ENCODE data around the gene SH3PXD2A. TPM values are rescaled to one million over a fixed set of nuclear protein-coding genes. Genes with fewer than 3 reads are reported as not detected.

Gene SH3PXD2A
- total and polyA plus RNA-seq, 2 experiments from 2014 or later = 1.8 to 5.0 TPM

GRCh38 chr10:103835096-103836050, 20.0 kb downstream of the SH3PXD2A start:
- H3K27me3 ChIP-seq (ENCODE audit: insufficient read depth) = no peaks in the 10 kb centered on the region
- H3K9me3 Mint-ChIP-seq = peaks cover 16% of the 10 kb centered on the region; the same call in 2 of the 3 replicates
- H3K4me1 ChIP-seq (ENCODE audit: insufficient read depth) = peaks cover 39% of the 10 kb centered on the region
- H3K36me3 ChIP-seq (ENCODE audit: insufficient read depth) = no peaks in the 10 kb centered on the region
- ATAC-seq = no peak
- peaks cover 3% of the 10 kb centered on the region; the same call in 2 of the 3 replicates for H3K36me3 Mint-ChIP-seq (ENCODE audit: low read depth)
- TF ChIP-seq ZNF114 (CRISPR knock-in tag; IDR thresholded peaks at IDR 0.05) = no peak
- no peak for TF ChIP-seq CTCF (conservative IDR thresholded peaks at IDR 0.05; ENCODE audit: low read depth in 2 of 2)
- no peak overlapping the region for H2AFZ ChIP-seq
- H3K9me2 ChIP-seq (ENCODE audit: insufficient read depth) = no peaks in the 10 kb centered on the region
- H3K27ac Mint-ChIP-seq = peak overlapping the region; percentile 11; the same call in 1 of the 2 replicates
- 0 out of 2 replicates have a peak, but pooled peaks cover 5% of the 10 kb centered on the region for H3F3A ChIP-seq (replicated peaks; ENCODE audit: low read depth)
- no peak overlapping the region; the same call in 1 of the 2 replicates for H3K27ac ChIP-seq (ENCODE audit: low read depth)
- H4K20me1 ChIP-seq (replicated peaks; ENCODE audit: insufficient read depth) = no peaks in the 10 kb centered on the region
- no peak for DNase-seq (ENCODE audit: low spot score)
- no peaks in the 10 kb centered on the region for H3K79me2 ChIP-seq (replicated peaks; ENCODE audit: insufficient read depth)
- no peak overlapping the region for H3K4me3 Mint-ChIP-seq
- peaks cover 47% of the 10 kb centered on the region for H3K4me1 Mint-ChIP-seq
- no peak overlapping the region for H3K4me3 ChIP-seq
- no peak overlapping the region for H3K4me2 ChIP-seq
- H3K27me3 Mint-ChIP-seq (ENCODE audit: insufficient read depth, low read depth, poor library complexity) = no peaks in the 10 kb centered on the region

- H4K20me1 ChIP-seq (replicated peaks; ENCODE audit: insufficient read depth) = no peaks in the 10 kb centered on the region
- no peaks in the 10 kb centered on the region for H3K27me3 ChIP-seq (ENCODE audit: insufficient read depth)
- 0 out of 2 replicates have a peak, but pooled peaks cover under 1% of the 10 kb centered on the region for H3F3A ChIP-seq (replicated peaks; ENCODE audit: low read depth)
- H3K27ac ChIP-seq (ENCODE audit: low read depth) = no peak overlapping the region
- no peak overlapping the region for H3K27ac Mint-ChIP-seq
- H3K4me3 Mint-ChIP-seq = peak overlapping the region; percentile 30; the same call in 1 of the 3 replicates
- peaks cover 3% of the 10 kb centered on the region; the same call in 2 of the 3 replicates for H3K36me3 Mint-ChIP-seq (ENCODE audit: low read depth)
- H2AFZ ChIP-seq = no peak overlapping the region
- peak overlapping the region; percentile 77 for H3K4me2 ChIP-seq
- ATAC-seq (peak; percentile 47), DNase-seq (ENCODE audit: low spot score) (no peak)
- peaks cover 47% of the 10 kb centered on the region for H3K4me1 Mint-ChIP-seq
- H3K36me3 ChIP-seq (ENCODE audit: insufficient read depth) = no peaks in the 10 kb centered on the region
- H3K27me3 Mint-ChIP-seq (ENCODE audit: insufficient read depth, low read depth, poor library complexity) = no peaks in the 10 kb centered on the region
- H3K79me2 ChIP-seq (replicated peaks; ENCODE audit: insufficient read depth) = no peaks in the 10 kb centered on the region
- peaks cover 35% of the 10 kb centered on the region for H3K4me1 ChIP-seq (ENCODE audit: insufficient read depth)
- peak overlapping the region; percentile 44; the same call in 1 of the 2 replicates for H3K4me3 ChIP-seq
- H3K9me3 Mint-ChIP-seq = peaks cover 16% of the 10 kb centered on the region; the same call in 2 of the 3 replicates
- no peaks in the 10 kb centered on the region for H3K9me2 ChIP-seq (ENCODE audit: insufficient read depth)
- TF ChIP-seq ZNF114 (CRISPR knock-in tag; IDR thresholded peaks at IDR 0.05) = no peak
- no peak for TF ChIP-seq STAT1 (IDR thresholded peaks at IDR 0.05; ENCODE audit: unreplicated experiment)
- TF ChIP-seq REST (IDR thresholded peaks at IDR 0.05; ENCODE audit: unreplicated experiment) = no peak
- no peak for TF ChIP-seq JUNB (IDR thresholded peaks at IDR 0.05; ENCODE audit: unreplicated experiment)
- TF ChIP-seq NANOG (IDR thresholded peaks at IDR 0.05; ENCODE audit: borderline replicate concordance) = no peak
- TF ChIP-seq CREB1 (CRISPR knock-in tag; IDR thresholded peaks at IDR 0.05; ENCODE audit: low read depth) = no peak
- no peak for TF ChIP-seq ZNF331 (CRISPR knock-in tag; IDR thresholded peaks at IDR 0.05; ENCODE audit: low read depth)
- no peak for TF ChIP-seq EZH2phosphoT487 (IDR thresholded peaks at IDR 0.05; ENCODE audit: unreplicated experiment)
- no peak for TF ChIP-seq EZH2 (IDR thresholded peaks at IDR 0.05; ENCODE audit: low read depth, unreplicated experiment)
These were observed 20.8 kb downstream of the SH3PXD2A start for GRCh38 chr10:103834436-103835095.
